Measurements from ENCODE around the gene COL5A2.

Gene COL5A2

DNA sequence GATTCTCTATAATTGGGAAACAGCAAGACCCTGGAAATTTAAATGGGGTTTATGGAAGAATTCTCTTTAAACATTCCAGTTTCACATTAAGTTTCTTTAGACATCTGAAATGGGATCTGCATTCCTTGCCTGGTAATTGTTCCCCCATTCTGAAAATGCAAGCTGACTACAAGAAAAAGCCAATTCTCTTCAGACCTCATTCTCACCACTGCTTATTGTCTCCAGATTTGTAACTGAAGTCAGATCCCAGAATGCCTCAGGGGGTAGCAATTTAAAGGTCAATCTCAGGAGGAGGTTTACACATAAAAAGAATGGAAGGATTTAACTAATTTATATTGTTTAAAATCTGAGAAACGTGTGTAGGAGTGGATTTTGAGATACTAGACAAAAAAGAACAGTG is 164.2 kb downstream of the COL5A2 start:
- H3K4me3 ChIP-seq (ENCODE audit: low read depth, low read length): no peak overlapping the region
- no peak for TF ChIP-seq CTCF (IDR thresholded peaks at IDR 0.05; ENCODE audit: low read depth, low read length, missing control alignments)
- no peak for DNase-seq (ENCODE audit: low read depth)
- in situ Hi-C loops (cut with HindIII; ENCODE audit: low sequenced_read_pairs): no loop called here

DNA sequence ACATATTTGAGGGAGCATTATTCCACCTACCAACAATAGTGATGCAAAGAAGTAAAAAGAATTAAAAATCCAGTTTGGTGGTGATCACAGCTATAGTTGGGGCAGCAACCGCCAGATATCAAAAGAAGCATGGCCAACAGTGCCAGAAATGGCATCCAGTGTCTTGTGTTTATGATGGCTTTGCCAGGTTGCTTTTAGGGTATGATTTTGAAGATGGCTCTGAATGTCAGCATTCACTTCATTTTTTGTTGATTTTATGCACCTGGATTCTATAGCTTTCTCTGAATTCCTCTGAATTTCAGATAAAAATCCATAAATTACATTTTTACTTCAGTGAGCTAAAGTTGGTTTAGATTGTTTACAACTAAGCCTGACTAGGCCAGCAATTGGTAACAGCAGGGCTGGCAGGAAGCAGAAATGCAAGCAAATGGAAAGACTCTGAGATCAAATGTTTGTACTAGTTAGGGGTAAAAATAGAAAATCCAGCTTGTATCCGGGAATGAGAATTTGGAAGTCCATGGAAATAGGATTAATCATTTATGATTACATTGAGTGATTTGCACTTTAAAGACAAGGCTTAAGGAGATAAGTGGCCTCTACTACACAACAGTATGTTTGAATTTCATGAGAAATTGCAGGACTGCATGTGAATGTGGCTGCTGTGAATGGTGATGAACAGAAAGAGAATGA is 165.0 kb downstream of the COL5A2 start:
- H3K4me3 ChIP-seq (ENCODE audit: low read depth, low read length): no peak overlapping the region
- no peak for DNase-seq (ENCODE audit: low read depth)
- no peak for TF ChIP-seq CTCF (IDR thresholded peaks at IDR 0.05; ENCODE audit: low read depth, low read length, missing control alignments)
- in situ Hi-C loops (cut with HindIII; ENCODE audit: low sequenced_read_pairs): no loop called here

DNA sequence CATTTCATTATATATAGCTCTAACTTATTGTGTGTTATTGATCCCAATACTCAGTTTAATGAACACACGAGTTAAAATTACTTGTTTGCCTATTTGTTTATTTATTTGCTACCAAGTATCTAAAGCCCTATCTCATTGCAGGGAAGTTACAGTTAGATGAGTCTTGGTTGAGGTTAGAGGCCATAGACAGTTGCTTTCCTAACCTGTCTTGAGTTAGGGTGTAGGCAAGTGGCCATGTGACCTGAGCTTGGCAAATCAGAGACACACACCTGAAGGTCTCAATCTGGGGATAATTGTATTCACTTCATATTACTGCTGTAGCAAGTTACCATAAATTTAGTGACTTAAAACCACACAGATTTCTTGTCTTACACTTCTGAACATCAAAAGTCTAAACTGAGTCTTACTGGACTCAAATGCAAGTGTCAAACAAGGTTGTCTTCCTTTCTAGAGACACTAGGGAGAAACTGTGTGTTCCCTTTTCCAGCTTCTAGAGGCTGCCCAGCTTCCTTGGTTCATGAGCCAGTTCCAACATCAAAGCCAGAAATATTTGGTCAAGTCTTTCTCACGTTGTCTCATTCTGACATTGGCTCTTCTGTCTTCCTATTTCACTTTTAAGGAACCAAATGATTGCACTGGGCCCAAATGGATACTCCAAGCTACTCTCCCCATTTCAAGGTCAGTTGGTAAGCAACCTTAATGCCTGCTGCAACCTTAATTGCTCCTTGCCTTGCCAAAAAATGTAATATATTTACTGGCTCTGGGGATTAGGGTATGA is 165.7 kb downstream of the COL5A2 start:
- H3K4me3 ChIP-seq (ENCODE audit: low read depth, low read length): no peak overlapping the region
- in situ Hi-C loops (cut with HindIII; ENCODE audit: low sequenced_read_pairs): no loop called here
- no peak for TF ChIP-seq CTCF (IDR thresholded peaks at IDR 0.05; ENCODE audit: low read depth, low read length, missing control alignments)
- no peak for DNase-seq (ENCODE audit: low read depth)

GRCh38 chr2:189013031-189013430 is 166.5 kb downstream of the COL5A2 start:
- TF ChIP-seq CTCF (IDR thresholded peaks at IDR 0.05; ENCODE audit: low read depth, low read length, missing control alignments): no peak
- DNase-seq (ENCODE audit: low read depth): no peak
- no peak overlapping the region for H3K4me3 ChIP-seq (ENCODE audit: low read depth, low read length)
- in situ Hi-C loops (cut with HindIII; ENCODE audit: low sequenced_read_pairs): no loop called here

DNA sequence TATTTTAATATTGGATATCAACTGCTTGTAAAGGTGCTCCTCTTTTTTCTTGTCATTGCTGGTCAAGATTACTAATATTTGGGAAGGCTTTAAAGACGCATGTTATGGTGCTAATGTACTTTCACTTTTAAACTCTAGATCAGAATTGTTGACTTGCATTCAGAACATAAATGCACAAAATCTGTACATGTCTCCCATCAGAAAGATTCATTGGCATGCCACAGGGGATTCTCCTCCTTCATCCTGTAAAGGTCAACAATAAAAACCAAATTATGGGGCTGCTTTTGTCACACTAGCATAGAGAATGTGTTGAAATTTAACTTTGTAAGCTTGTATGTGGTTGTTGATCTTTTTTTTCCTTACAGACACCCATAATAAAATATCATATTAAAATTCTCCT is 167.2 kb downstream of the COL5A2 start:
- no peak overlapping the region for H3K4me3 ChIP-seq (ENCODE audit: low read depth, low read length)
- TF ChIP-seq CTCF (IDR thresholded peaks at IDR 0.05; ENCODE audit: low read depth, low read length, missing control alignments): no peak
- no peak for DNase-seq (ENCODE audit: low read depth)
- in situ Hi-C loops (cut with HindIII; ENCODE audit: low sequenced_read_pairs): no loop called here

- no peak for DNase-seq (ENCODE audit: low read depth)
- H3K4me3 ChIP-seq (ENCODE audit: low read depth, low read length): no peak overlapping the region
- in situ Hi-C loops (cut with HindIII; ENCODE audit: low sequenced_read_pairs): no loop called here
- TF ChIP-seq CTCF (IDR thresholded peaks at IDR 0.05; ENCODE audit: low read depth, low read length, missing control alignments): no peak
Observed at GRCh38 chr2:189010536-189010935, 169.0 kb downstream of the COL5A2 start.
